DND-41 (cell line): ENCODE results near the gene PFKFB3.

Experiments used
- EZH2 ChIP-seq: IDR thresholded peaks from 3 replicates; pipeline ENCODE4 v1.6.1; 2012; ENCODE audit warnings: borderline replicate concordance, low read depth, mild to moderate bottlenecking, moderate library complexity, low read length, inconsistent platforms; ENCODE audit not compliant: severe bottlenecking
- TF ChIP-seq, protein P1 (sequence below): IDR thresholded peaks from 2 replicates; pipeline ENCODE4 v1.5.1; 2012; ENCODE audit warnings: borderline replicate concordance, low read length, moderate library complexity, mild to moderate bottlenecking; ENCODE audit not compliant: poor library complexity, severe bottlenecking; ENCODE audit errors: extremely low read depth

DNA sequence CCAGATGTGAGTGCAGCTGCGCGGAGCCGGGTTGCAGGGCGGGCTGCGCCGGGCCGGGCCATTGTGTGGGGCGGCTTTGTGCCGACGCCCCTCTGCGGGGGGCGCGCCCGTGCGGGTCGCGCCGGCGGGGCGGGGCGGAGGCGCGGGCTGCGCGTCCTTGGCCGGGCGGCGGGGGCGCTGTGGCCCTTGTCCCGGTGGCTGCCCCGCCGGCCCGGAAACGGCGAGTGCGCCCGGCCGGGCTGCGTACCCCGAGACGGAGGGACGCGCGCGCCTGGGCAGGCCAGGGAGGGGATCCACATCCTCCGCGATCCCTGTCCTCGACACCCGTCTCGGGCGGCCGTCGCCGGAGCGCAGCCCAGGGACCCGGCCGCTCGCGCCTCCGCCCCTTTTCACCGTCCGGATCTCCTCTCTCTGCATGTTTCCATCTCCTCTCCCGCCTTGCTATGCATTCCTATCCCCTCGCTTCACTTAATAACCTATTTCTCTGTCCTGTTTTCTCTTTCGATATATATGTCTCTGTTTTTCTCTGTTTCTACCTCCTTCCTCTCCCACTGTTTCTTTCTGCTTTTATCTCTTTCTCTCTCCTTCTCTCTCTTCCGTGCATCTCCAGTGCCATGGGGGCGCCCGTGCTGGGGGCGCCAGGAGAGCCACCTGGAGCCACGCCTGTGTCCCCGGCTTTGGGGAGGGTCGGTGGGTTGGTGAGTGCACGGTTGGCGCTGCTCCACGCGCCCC lies 765 bp downstream of the PFKFB3 start:
- TF ChIP-seq, protein P1, sequence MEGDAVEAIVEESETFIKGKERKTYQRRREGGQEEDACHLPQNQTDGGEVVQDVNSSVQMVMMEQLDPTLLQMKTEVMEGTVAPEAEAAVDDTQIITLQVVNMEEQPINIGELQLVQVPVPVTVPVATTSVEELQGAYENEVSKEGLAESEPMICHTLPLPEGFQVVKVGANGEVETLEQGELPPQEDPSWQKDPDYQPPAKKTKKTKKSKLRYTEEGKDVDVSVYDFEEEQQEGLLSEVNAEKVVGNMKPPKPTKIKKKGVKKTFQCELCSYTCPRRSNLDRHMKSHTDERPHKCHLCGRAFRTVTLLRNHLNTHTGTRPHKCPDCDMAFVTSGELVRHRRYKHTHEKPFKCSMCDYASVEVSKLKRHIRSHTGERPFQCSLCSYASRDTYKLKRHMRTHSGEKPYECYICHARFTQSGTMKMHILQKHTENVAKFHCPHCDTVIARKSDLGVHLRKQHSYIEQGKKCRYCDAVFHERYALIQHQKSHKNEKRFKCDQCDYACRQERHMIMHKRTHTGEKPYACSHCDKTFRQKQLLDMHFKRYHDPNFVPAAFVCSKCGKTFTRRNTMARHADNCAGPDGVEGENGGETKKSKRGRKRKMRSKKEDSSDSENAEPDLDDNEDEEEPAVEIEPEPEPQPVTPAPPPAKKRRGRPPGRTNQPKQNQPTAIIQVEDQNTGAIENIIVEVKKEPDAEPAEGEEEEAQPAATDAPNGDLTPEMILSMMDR: peak; percentile 53
- TF ChIP-seq EZH2: no peak
